ENCODE measurements around the gene TCOF1. TPM values are rescaled to one million over a fixed set of nuclear protein-coding genes. Genes with fewer than 3 reads are reported as not detected.

The TCOF1 gene
- total and polyA plus RNA-seq, 2 of the 8 experiments (the other 6 are each of a cell fraction or from before 2014, with no cell fraction given): 35.9 to 170 TPM

- TF ChIP-seq HDAC6 (IDR thresholded peaks at IDR 0.05; ENCODE audit: low read depth, low read length) (no peak), RBBP5 (IDR thresholded peaks at IDR 0.05; ENCODE audit: borderline replicate concordance, low read depth, low read length) (no peak), CTBP2 (IDR thresholded peaks at IDR 0.05; ENCODE audit: borderline replicate concordance, insufficient read depth, insufficient read length, low read length) (no peak), TCF12 (IDR thresholded peaks at IDR 0.05; ENCODE audit: low read depth, low read length) (no peak), SUZ12 (IDR thresholded peaks at IDR 0.05; ENCODE audit: low read length) (no peak), KDM1A (IDR thresholded peaks at IDR 0.05; ENCODE audit: borderline replicate concordance, low read length) (no peak)
Measured at GRCh38 chr5:150356575-150357294, 762 bp upstream of the TCOF1 start (continued).
